ENCODE data around the gene CCL23.
A peak's percentile ranks its signal among the peaks of the same experiment; 100 is the strongest.

Gene CCL23

GRCh38 chr17:35969558-35970380 lies 48.0 kb downstream of the CCL23 start:
- no peak for TF ChIP-seq POLR2AphosphoS5 (IDR thresholded peaks at IDR 0.05; ENCODE audit: borderline replicate concordance, low read depth, low read length)
- no peak for TF ChIP-seq EZH2 (IDR thresholded peaks at IDR 0.05)
- no peak for TF ChIP-seq FOXP2 (optimal IDR thresholded peaks at IDR 0.05; ENCODE audit: control extremely low read depth, extremely low read length, insufficient read depth)
- no peaks in the 10 kb centered on the region for H3K36me3 ChIP-seq (ENCODE audit: insufficient read depth, low read length)
- DNase-seq (ENCODE audit: low read depth, low spot score), result peak; percentile 65
- H3K4me3 ChIP-seq, result no peak overlapping the region
- H3K27ac ChIP-seq, result no peak overlapping the region
- H3K9ac ChIP-seq (ENCODE audit: insufficient read length), result no peak overlapping the region
- H3K9me3 ChIP-seq (ENCODE audit: low read depth, low read length), result no peaks in the 10 kb centered on the region

- Histone ChIP-seq H3K4me3 (no peak overlapping the region), H3K9ac (ENCODE audit: insufficient read length) (no peak overlapping the region), H3K9me3 (ENCODE audit: low read depth, low read length) (no peaks in the 10 kb centered on the region), H3K27ac (no peak overlapping the region), H3K36me3 (ENCODE audit: insufficient read depth, low read length) (no peaks in the 10 kb centered on the region)
- TF ChIP-seq FOXP2 (optimal IDR thresholded peaks at IDR 0.05; ENCODE audit: control extremely low read depth, extremely low read length, insufficient read depth) (no peak), EZH2 (IDR thresholded peaks at IDR 0.05) (no peak), POLR2AphosphoS5 (IDR thresholded peaks at IDR 0.05; ENCODE audit: borderline replicate concordance, low read depth, low read length) (no peak)
- DNase-seq (ENCODE audit: low read depth, low spot score), result no peak
Measured at GRCh38 chr17:35968520-35969054, 49.2 kb downstream of the CCL23 start.

- Histone ChIP-seq H3K9ac (ENCODE audit: insufficient read length) (no peak overlapping the region), H3K36me3 (ENCODE audit: insufficient read depth, low read length) (no peaks in the 10 kb centered on the region), H3K27ac (no peak overlapping the region), H3K4me3 (no peak overlapping the region), H3K9me3 (ENCODE audit: low read depth, low read length) (no peaks in the 10 kb centered on the region)
- TF ChIP-seq POLR2AphosphoS5 (IDR thresholded peaks at IDR 0.05; ENCODE audit: borderline replicate concordance, low read depth, low read length), result no peak
- no peak for TF ChIP-seq EZH2 (IDR thresholded peaks at IDR 0.05)
- no peak for TF ChIP-seq FOXP2 (optimal IDR thresholded peaks at IDR 0.05; ENCODE audit: control extremely low read depth, extremely low read length, insufficient read depth)
- no peak for DNase-seq (ENCODE audit: low read depth, low spot score)
Measured at GRCh38 chr17:35965272-35965671, 52.5 kb downstream of the CCL23 start.

GRCh38 chr17:35963663-35964062 lies 54.1 kb downstream of the CCL23 start:
- no peaks in the 10 kb centered on the region for H3K36me3 ChIP-seq (ENCODE audit: insufficient read depth, low read length)
- no peak for TF ChIP-seq POLR2AphosphoS5 (IDR thresholded peaks at IDR 0.05; ENCODE audit: borderline replicate concordance, low read depth, low read length)
- TF ChIP-seq EZH2 (IDR thresholded peaks at IDR 0.05), result no peak
- no peak for TF ChIP-seq FOXP2 (optimal IDR thresholded peaks at IDR 0.05; ENCODE audit: control extremely low read depth, extremely low read length, insufficient read depth)
- no peak overlapping the region for H3K4me3 ChIP-seq

More at GRCh38 chr17:35963663-35964062, 54.1 kb downstream of the CCL23 start:
- Histone ChIP-seq H3K9me3 (ENCODE audit: low read depth, low read length) (no peaks in the 10 kb centered on the region), H3K9ac (ENCODE audit: insufficient read length) (no peak overlapping the region), H3K27ac (no peak overlapping the region)
- no peak for DNase-seq (ENCODE audit: low read depth, low spot score)
